ENCODE results near the gene MCRIP2.

Gene MCRIP2

DNA sequence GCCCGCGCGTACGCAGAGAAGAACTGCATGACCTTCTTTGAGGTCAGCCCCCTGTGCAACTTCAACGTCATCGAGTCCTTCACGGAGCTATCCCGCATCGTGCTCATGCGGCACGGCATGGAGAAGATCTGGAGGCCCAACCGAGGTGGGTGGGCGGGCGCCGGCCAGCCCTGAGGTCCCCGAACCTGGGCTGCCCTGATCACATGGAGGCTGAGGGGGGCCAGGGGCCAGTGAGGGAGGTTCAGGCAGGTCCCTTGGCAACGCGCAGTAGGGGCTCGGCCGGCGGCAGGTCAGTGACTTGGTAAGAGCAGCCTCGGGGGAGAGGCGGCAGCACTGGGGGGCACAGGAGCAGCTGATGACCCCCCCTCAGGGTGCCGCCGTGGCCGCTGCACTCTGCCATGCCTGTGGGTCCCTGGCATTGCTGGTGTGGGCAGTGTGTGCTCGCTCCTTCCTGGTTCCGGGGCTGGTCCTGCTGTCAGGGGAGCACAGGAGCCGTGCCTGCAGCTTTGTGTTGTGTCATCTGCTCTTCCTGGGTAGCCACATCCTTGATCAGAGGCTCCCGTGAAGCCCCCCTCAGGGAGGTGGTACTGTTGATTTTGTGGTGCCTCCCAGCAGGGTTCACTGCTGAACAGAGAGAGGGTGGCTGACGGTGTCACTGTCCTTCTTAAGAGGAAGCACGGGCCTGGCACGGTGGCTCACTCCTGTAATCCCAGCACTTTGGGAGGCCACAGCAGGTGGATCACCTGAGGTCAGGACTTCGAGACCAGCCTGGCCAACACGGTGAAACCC is 15.5 kb upstream of the MCRIP2 start:
- TF ChIP-seq RAD21 (IDR thresholded peaks at IDR 0.05; ENCODE audit: low read depth) (no peak), USF1 (IDR thresholded peaks at IDR 0.05) (no peak)

- TF ChIP-seq NFIC (IDR thresholded peaks at IDR 0.05), result peak; percentile 7; the same call in 1 of the 2 replicates
- no peak for TF ChIP-seq CREB1 (IDR thresholded peaks at IDR 0.05; ENCODE audit: low read depth)
- peak; percentile 21; the same call in 1 of the 2 replicates for TF ChIP-seq TCF12 (IDR thresholded peaks at IDR 0.05; ENCODE audit: low read depth)
- TF ChIP-seq EP300 (IDR thresholded peaks at IDR 0.05; ENCODE audit: borderline replicate concordance), result peak; percentile 30; the same call in 1 of the 2 replicates
- TF ChIP-seq TEAD4 (IDR thresholded peaks at IDR 0.05), result 0 out of 2 replicates have a peak, but pooled peaks have one; percentile 7
Measured at GRCh38 chr16:626787-627453, 14.7 kb upstream of the MCRIP2 start.

GRCh38 chr16:627454-628239 is 14.0 kb upstream of the MCRIP2 start:
- TF ChIP-seq FOXM1 (IDR thresholded peaks at IDR 0.05; ENCODE audit: borderline replicate concordance, low read depth), result no peak
- no peak for TF ChIP-seq CREB1 (IDR thresholded peaks at IDR 0.05; ENCODE audit: low read depth)
- peak; percentile 63 for TF ChIP-seq NFIC (IDR thresholded peaks at IDR 0.05)
- TF ChIP-seq, protein P1, sequence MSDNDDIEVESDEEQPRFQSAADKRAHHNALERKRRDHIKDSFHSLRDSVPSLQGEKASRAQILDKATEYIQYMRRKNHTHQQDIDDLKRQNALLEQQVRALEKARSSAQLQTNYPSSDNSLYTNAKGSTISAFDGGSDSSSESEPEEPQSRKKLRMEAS (IDR thresholded peaks at IDR 0.05), result peak; percentile 78

- TF ChIP-seq CEBPB (IDR thresholded peaks at IDR 0.05), result no peak
- TF ChIP-seq EGR1 (IDR thresholded peaks at IDR 0.05), result no peak
- no peak for TF ChIP-seq TCF12 (IDR thresholded peaks at IDR 0.05; ENCODE audit: low read depth)
- no peak for TF ChIP-seq NFIC (IDR thresholded peaks at IDR 0.05)
- no peak for TF ChIP-seq YY1 (IDR thresholded peaks at IDR 0.05; ENCODE audit: low read depth)
- no peak for TF ChIP-seq TEAD4 (IDR thresholded peaks at IDR 0.05)
Measured at GRCh38 chr16:628321-629061, 13.1 kb upstream of the MCRIP2 start.

GRCh38 chr16:629185-629832 is 12.3 kb upstream of the MCRIP2 start:
- TF ChIP-seq CREB1 (IDR thresholded peaks at IDR 0.05; ENCODE audit: low read depth) (no peak), TCF12 (IDR thresholded peaks at IDR 0.05; ENCODE audit: low read depth) (no peak), EP300 (IDR thresholded peaks at IDR 0.05; ENCODE audit: borderline replicate concordance) (no peak), YY1 (IDR thresholded peaks at IDR 0.05; ENCODE audit: low read depth) (no peak), USF1 (IDR thresholded peaks at IDR 0.05) (no peak), ZBTB7A (IDR thresholded peaks at IDR 0.05; ENCODE audit: low read depth) (no peak)
- TF ChIP-seq, protein P1 (IDR thresholded peaks at IDR 0.05), result no peak

GRCh38 chr16:629833-630248 is 11.8 kb upstream of the MCRIP2 start:
- TF ChIP-seq EGR1 (IDR thresholded peaks at IDR 0.05) (no peak), CEBPB (IDR thresholded peaks at IDR 0.05) (no peak), TCF12 (IDR thresholded peaks at IDR 0.05; ENCODE audit: low read depth) (no peak), USF1 (IDR thresholded peaks at IDR 0.05) (no peak), CREB1 (IDR thresholded peaks at IDR 0.05; ENCODE audit: low read depth) (no peak), YY1 (IDR thresholded peaks at IDR 0.05; ENCODE audit: low read depth) (no peak)
- TF ChIP-seq, protein P2, sequence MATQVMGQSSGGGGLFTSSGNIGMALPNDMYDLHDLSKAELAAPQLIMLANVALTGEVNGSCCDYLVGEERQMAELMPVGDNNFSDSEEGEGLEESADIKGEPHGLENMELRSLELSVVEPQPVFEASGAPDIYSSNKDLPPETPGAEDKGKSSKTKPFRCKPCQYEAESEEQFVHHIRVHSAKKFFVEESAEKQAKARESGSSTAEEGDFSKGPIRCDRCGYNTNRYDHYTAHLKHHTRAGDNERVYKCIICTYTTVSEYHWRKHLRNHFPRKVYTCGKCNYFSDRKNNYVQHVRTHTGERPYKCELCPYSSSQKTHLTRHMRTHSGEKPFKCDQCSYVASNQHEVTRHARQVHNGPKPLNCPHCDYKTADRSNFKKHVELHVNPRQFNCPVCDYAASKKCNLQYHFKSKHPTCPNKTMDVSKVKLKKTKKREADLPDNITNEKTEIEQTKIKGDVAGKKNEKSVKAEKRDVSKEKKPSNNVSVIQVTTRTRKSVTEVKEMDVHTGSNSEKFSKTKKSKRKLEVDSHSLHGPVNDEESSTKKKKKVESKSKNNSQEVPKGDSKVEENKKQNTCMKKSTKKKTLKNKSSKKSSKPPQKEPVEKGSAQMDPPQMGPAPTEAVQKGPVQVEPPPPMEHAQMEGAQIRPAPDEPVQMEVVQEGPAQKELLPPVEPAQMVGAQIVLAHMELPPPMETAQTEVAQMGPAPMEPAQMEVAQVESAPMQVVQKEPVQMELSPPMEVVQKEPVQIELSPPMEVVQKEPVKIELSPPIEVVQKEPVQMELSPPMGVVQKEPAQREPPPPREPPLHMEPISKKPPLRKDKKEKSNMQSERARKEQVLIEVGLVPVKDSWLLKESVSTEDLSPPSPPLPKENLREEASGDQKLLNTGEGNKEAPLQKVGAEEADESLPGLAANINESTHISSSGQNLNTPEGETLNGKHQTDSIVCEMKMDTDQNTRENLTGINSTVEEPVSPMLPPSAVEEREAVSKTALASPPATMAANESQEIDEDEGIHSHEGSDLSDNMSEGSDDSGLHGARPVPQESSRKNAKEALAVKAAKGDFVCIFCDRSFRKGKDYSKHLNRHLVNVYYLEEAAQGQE (IDR thresholded peaks at IDR 0.05; ENCODE audit: low read depth), result no peak

Measured in Ishikawa (cell line).